HCT116 (cell line): ENCODE measurements around the gene CA10. TPM values are rescaled to one million over a fixed set of nuclear protein-coding genes. Genes with fewer than 3 reads are reported as not detected.

ENCODE experiments used
- ATAC-seq: fragments of 200-7000 bp; cut with Tn5 transposase; 2 replicates; pipeline ENCODE4 v1.9.1; 2020; ENCODE audit warnings: mild to moderate bottlenecking, moderate library complexity
- BruUV-seq: library from RNA; stranded (reverse); fragments of 400-500 nt; replicated peaks from 2 replicates; lab custom pipeline; 2021; lab: Mats Ljungman, UMichigan
- CTCF ChIA-PET: fragments of 300-600 bp; sonication (Branson Sonifier 250); formaldehyde crosslinking; loops from one replicate; lab custom pipeline; 2021; ENCODE audit warnings: antibody characterized with exemption; lab: Charles Lee
- POLR2A ChIA-PET: fragments of 300-600, 350-600 bp; sonication (Branson Sonifier 250); formaldehyde crosslinking; loops from one replicate; lab custom pipeline; 2021; ENCODE audit warnings: antibody characterized with exemption; lab: Charles Lee
- RAD21 ChIA-PET, 2 experiments: fragments of 300-600 bp; sonication (Branson Sonifier 250); formaldehyde crosslinking; loops; one replicate each; lab custom pipeline; 2023; ENCODE audit warnings: low total read pairs in 2 of 2; ENCODE audit not compliant: uncharacterized antibody in 2 of 2, unreplicated experiment in 2 of 2, low non-redundant PET in 1 of 2; lab: Charles Lee
- DNase-seq: peaks from one replicate; pipeline ENCODE4 v3.0.0-alpha.2; 2010; ENCODE audit warnings: low read depth, low spot score
- H2AFZ ChIP-seq: fragments of 200-600 bp; shearing (Covaris generic), sonication (generic); 2 replicates; pipeline ENCODE4 v1.6.1; 2017; ENCODE audit warnings: low read depth, mixed run types, mixed read lengths, antibody characterized with exemption, low read length; ENCODE audit not compliant: poor library complexity, severe bottlenecking
- H3K27ac ChIP-seq: 2 replicates; pipeline ENCODE4 v1.5.1; 2012; ENCODE audit warnings: low read depth, low read length
- H3K27me3 ChIP-seq: fragments of 200-600 bp; sonication (generic); 2 replicates; pipeline ENCODE4 v1.6.1; 2016; ENCODE audit warnings: mixed run types, low read length, mixed read lengths; ENCODE audit not compliant: insufficient read depth
- H3K36me3 ChIP-seq, 2 experiments: fragments of 200-500 bp in 1 of 2; fragments of 200-600 bp in 1 of 2; sonication (Bioruptor generic) in 1 of 2; sonication (generic) in 1 of 2; 2 replicates each; pipeline versions ENCODE4 v1.5.1 to v1.6.1; 2014 to 2016; ENCODE audit warnings: low read length in 2 of 2, inconsistent platforms in 1 of 2, mixed read lengths in 1 of 2, mixed run types in 1 of 2; ENCODE audit not compliant: insufficient read depth in 2 of 2, control insufficient read depth in 1 of 2
- H3K4me1 ChIP-seq, 2 experiments: fragments of 200-600 bp in 1 of 2; sonication (generic) in 1 of 2; 2 replicates each; pipeline versions ENCODE4 v1.5.1 to v1.6.1; 2012 to 2017; ENCODE audit warnings: low read length in 2 of 2, inconsistent platforms in 1 of 2, mild to moderate bottlenecking in 1 of 2, mixed read lengths in 1 of 2, mixed run types in 1 of 2, moderate library complexity in 1 of 2; ENCODE audit not compliant: insufficient read depth in 2 of 2, control insufficient read depth in 1 of 2
- H3K4me2 ChIP-seq: fragments of 200-600 bp; sonication (generic); 2 replicates; pipeline ENCODE4 v1.6.1; 2017; ENCODE audit warnings: mixed run types, low read length, mixed read lengths
- H3K4me3 ChIP-seq, 2 experiments: fragments of 200-600 bp in 1 of 2; sonication (generic) in 1 of 2; replicated peaks in 1 of 2; 2 replicates each; pipeline ENCODE4 v1.5.1; 2011 to 2016; ENCODE audit warnings: low read length in 2 of 2, control low read depth in 1 of 2, low read depth in 1 of 2, mild to moderate bottlenecking in 1 of 2, mixed read lengths in 1 of 2, mixed run types in 1 of 2
- H3K79me2 ChIP-seq: fragments of 200-600 bp; sonication (generic); 2 replicates; pipeline ENCODE4 v1.6.1; 2017; ENCODE audit warnings: mild to moderate bottlenecking, mixed run types, low read length, moderate library complexity, mixed read lengths; ENCODE audit not compliant: insufficient read depth
- H3K9ac ChIP-seq: fragments of 200-600 bp; sonication (generic); 2 replicates; pipeline ENCODE4 v1.6.1; 2016; ENCODE audit warnings: low read length, mixed read lengths
- H3K9me2 ChIP-seq: fragments of 200-600 bp; sonication (generic), shearing (Covaris generic); 2 replicates; pipeline ENCODE4 v1.6.1; 2017; ENCODE audit warnings: mixed run types, mild to moderate bottlenecking, moderate library complexity; ENCODE audit not compliant: insufficient read depth
- H3K9me3 ChIP-seq, 2 experiments: fragments of 200-500 bp in 1 of 2; fragments of 200-600 bp in 1 of 2; sonication (Bioruptor generic) in 1 of 2; sonication (generic) in 1 of 2; 2 replicates each; pipeline ENCODE4 v1.6.1; 2014 to 2017; ENCODE audit warnings: low read length in 2 of 2, mixed read lengths in 2 of 2, inconsistent platforms in 1 of 2, low read depth in 1 of 2, mild to moderate bottlenecking in 1 of 2, mixed run types in 1 of 2, moderate library complexity in 1 of 2; ENCODE audit not compliant: control insufficient read depth in 1 of 2, insufficient read depth in 1 of 2
- H4K20me1 ChIP-seq: fragments of 200-600 bp; sonication (generic), shearing (Covaris generic); 2 replicates; pipeline ENCODE4 v1.6.1; 2017; ENCODE audit warnings: mixed run types, mild to moderate bottlenecking, moderate library complexity; ENCODE audit not compliant: insufficient read depth
- ATF3 ChIP-seq: IDR thresholded peaks from 2 replicates; pipeline ENCODE4 v1.6.1; 2012
- ELF1 ChIP-seq: IDR thresholded peaks from 2 replicates; pipeline ENCODE4 v1.6.1; 2012; ENCODE audit warnings: low read depth, borderline replicate concordance
- EZH2phosphoT487 ChIP-seq: fragments of 200-600 bp; IDR thresholded peaks from 2 replicates; pipeline ENCODE4 v1.6.1; 2018; ENCODE audit warnings: antibody characterized with exemption, borderline replicate concordance
- FOSL1 ChIP-seq: IDR thresholded peaks from 2 replicates; pipeline ENCODE4 v1.6.1; 2012; ENCODE audit warnings: low read depth
- JUND ChIP-seq: IDR thresholded peaks from 2 replicates; pipeline ENCODE4 v1.6.1; 2012
- POLR2AphosphoS5 ChIP-seq: IDR thresholded peaks from 2 replicates; pipeline ENCODE4 v1.6.1; 2011; ENCODE audit warnings: mild to moderate bottlenecking, low read depth, low read length, moderate library complexity
- RAD21 ChIP-seq: IDR thresholded peaks from 2 replicates; pipeline ENCODE4 v1.6.1; 2012; ENCODE audit warnings: low read depth, mild to moderate bottlenecking
- REST ChIP-seq: IDR thresholded peaks from 2 replicates; pipeline ENCODE4 v1.6.1; 2012; ENCODE audit warnings: low read depth
- SIN3A ChIP-seq: IDR thresholded peaks from 2 replicates; pipeline ENCODE4 v1.6.1; 2012; ENCODE audit warnings: low read depth
- SRF ChIP-seq: IDR thresholded peaks from 2 replicates; pipeline ENCODE4 v1.6.1; 2012; ENCODE audit warnings: low read depth
- ZNF274 ChIP-seq: fragments of 200-500 bp; sonication (Bioruptor generic); IDR thresholded peaks from 2 replicates; pipeline ENCODE4 v1.6.1; 2014; ENCODE audit warnings: mild to moderate bottlenecking, low read depth, low read length, inconsistent platforms
- intact Hi-C: fragments of 100-400 bp; cut with micrococcal nuclease; formaldehyde crosslinking; loops from 2 replicates; pipeline ENCODE4 v1.10.0; 2022
- total RNA-seq: library from RNA; stranded (reverse); gene quantifications from one replicate; pipeline ENCODE4 v1.2.1, GENCODE V29; 2021; ENCODE audit not compliant: unreplicated experiment
- TF ChIP-seq, protein P1 (sequence below), 3 experiments: fragments of 200-600 bp in 1 of 3; sonication (generic) in 1 of 3; IDR thresholded peaks in 2 of 3; conservative IDR thresholded peaks in 1 of 3; 2 replicates each; pipeline ENCODE4 v1.5.1; 2012 to 2017; ENCODE audit warnings: low read depth in 2 of 3, low read length in 2 of 3, antibody characterized with exemption in 1 of 3, borderline replicate concordance in 1 of 3, control low read depth in 1 of 3, mild to moderate bottlenecking in 1 of 3, mixed read lengths in 1 of 3, mixed run types in 1 of 3, moderate library complexity in 1 of 3; ENCODE audit not compliant: insufficient read depth in 1 of 3
- TF ChIP-seq, protein P2 (sequence below): IDR thresholded peaks from 2 replicates; pipeline ENCODE4 v1.6.1; 2011; ENCODE audit warnings: mild to moderate bottlenecking, low read length, moderate library complexity; ENCODE audit not compliant: insufficient replicate concordance; ENCODE audit errors: extremely low read depth

CA10 gene
- total RNA-seq, 1 experiment from 2014 or later: not detected

DNA sequence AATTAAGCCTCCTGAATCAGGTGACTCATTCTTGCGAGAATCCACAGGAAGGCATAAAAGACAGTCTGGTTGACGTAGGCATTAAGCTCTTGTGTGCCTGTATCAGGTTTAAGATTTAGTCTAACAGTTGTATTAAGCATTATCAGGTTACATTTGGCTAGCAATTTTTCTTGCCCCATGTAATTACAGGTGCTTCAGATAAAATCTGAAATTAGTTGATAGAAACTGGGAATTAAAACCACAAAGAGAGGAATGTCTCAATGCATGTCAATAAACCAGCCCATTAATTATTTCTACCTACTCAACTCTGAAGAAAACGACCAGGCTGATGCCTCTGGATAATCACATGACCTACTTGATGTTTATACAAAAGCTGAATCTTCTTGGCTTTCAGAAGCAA lies 217.2 kb downstream of the CA10 start:
- H3K79me2 ChIP-seq: no peaks in the 10 kb centered on the region
- H3K9me3 ChIP-seq: peaks cover 15 to 23% of the 10 kb centered on the region in 2 experiments; a peak in 2 of 4 replicates
- intact Hi-C loops: no loop called here
- H2AFZ ChIP-seq: no peak overlapping the region
- ATAC-seq (no peak), DNase-seq (no peak)
- no peaks in the 10 kb centered on the region for H4K20me1 ChIP-seq
- no peaks in the 10 kb centered on the region for H3K27me3 ChIP-seq
- no TSS peak for BruUV-seq
- H3K36me3 ChIP-seq: no peaks in the 10 kb centered on the region
- no peak overlapping the region for H3K4me2 ChIP-seq
- no peak overlapping the region for H3K4me3 ChIP-seq
- H3K27ac ChIP-seq: no peak overlapping the region
- no peak overlapping the region for H3K9ac ChIP-seq
- H3K9me2 ChIP-seq: no peaks in the 10 kb centered on the region
- TF ChIP-seq SIN3A (no peak), EZH2phosphoT487 (no peak), RAD21 (no peak)
- ChIA-PET RAD21 (no interaction called here), CTCF (no interaction called here), POLR2A (no interaction called here)
- H3K4me1 ChIP-seq: no peaks in the 10 kb centered on the region

DNA sequence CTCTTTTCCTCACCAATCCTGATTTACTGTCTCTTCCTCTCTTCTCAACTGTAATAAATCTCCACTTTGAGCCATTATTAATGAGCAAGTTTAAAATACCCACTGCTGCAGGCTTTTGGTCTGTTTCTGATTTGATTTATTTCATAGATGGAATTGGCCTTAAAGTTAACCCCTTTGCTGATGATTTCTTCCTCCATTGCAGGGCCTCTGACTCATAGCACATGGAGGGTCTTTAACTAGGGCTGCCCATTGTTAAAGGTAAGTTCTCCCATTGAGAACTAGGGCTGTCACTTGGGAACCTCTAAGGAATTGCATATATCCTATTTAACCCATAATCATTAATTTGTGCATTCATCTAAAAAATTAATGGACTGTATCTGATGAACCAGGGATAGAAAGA lies 221.2 kb downstream of the CA10 start:
- POLR2A ChIA-PET: no interaction called here
- Histone ChIP-seq H3K79me2 (no peaks in the 10 kb centered on the region), H3K9me2 (no peaks in the 10 kb centered on the region), H3K27ac (no peak overlapping the region), H4K20me1 (no peaks in the 10 kb centered on the region), H3K4me2 (no peak overlapping the region), H3K27me3 (no peaks in the 10 kb centered on the region), H2AFZ (no peak overlapping the region), H3K4me3 (no peak overlapping the region), H3K9me3 (peaks cover 13 to 21% of the 10 kb centered on the region in 2 experiments; a peak in 2 of 4 replicates), H3K36me3 (no peaks in the 10 kb centered on the region), H3K4me1 (no peaks in the 10 kb centered on the region), H3K9ac (no peak overlapping the region)
- BruUV-seq: no TSS peak
- intact Hi-C loops: no loop called here
- ATAC-seq: no peak
- no peak for DNase-seq
- RAD21 ChIA-PET: no interaction called here
- CTCF ChIA-PET: no interaction called here
- TF ChIP-seq EZH2phosphoT487 (no peak), ATF3 (no peak), RAD21 (no peak), ZNF274 (no peak), ELF1 (no peak), SRF (no peak), FOSL1 (no peak), JUND (no peak), POLR2AphosphoS5 (no peak), REST (no peak)
- TF ChIP-seq, protein P1, sequence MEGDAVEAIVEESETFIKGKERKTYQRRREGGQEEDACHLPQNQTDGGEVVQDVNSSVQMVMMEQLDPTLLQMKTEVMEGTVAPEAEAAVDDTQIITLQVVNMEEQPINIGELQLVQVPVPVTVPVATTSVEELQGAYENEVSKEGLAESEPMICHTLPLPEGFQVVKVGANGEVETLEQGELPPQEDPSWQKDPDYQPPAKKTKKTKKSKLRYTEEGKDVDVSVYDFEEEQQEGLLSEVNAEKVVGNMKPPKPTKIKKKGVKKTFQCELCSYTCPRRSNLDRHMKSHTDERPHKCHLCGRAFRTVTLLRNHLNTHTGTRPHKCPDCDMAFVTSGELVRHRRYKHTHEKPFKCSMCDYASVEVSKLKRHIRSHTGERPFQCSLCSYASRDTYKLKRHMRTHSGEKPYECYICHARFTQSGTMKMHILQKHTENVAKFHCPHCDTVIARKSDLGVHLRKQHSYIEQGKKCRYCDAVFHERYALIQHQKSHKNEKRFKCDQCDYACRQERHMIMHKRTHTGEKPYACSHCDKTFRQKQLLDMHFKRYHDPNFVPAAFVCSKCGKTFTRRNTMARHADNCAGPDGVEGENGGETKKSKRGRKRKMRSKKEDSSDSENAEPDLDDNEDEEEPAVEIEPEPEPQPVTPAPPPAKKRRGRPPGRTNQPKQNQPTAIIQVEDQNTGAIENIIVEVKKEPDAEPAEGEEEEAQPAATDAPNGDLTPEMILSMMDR (IDR thresholded peaks at IDR 0.05 in 2 of 3, conservative IDR thresholded peaks at IDR 0.05 in 1 of 3; ENCODE audit: borderline replicate concordance in 1 of 3, insufficient read depth in 1 of 3, low read depth in 2 of 3, low read length in 2 of 3): no peak
- TF ChIP-seq, protein P2, sequence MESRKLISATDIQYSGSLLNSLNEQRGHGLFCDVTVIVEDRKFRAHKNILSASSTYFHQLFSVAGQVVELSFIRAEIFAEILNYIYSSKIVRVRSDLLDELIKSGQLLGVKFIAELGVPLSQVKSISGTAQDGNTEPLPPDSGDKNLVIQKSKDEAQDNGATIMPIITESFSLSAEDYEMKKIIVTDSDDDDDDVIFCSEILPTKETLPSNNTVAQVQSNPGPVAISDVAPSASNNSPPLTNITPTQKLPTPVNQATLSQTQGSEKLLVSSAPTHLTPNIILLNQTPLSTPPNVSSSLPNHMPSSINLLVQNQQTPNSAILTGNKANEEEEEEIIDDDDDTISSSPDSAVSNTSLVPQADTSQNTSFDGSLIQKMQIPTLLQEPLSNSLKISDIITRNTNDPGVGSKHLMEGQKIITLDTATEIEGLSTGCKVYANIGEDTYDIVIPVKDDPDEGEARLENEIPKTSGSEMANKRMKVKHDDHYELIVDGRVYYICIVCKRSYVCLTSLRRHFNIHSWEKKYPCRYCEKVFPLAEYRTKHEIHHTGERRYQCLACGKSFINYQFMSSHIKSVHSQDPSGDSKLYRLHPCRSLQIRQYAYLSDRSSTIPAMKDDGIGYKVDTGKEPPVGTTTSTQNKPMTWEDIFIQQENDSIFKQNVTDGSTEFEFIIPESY: no peak
